Heart left ventricle (tissue), 13 donors: ENCODE data around the gene S100A4.

ENCODE experiments used
- POLR2A ChIP-seq, 2 donors: fragments of 450-650 bp; IDR thresholded peaks; one replicate each; pipeline ENCODE4 v1.6.1; 2017; ENCODE audit warnings: antibody characterized with exemption in 2 of 2, mild to moderate bottlenecking in 2 of 2, moderate library complexity in 2 of 2
- TF ChIP-seq, protein P1 (sequence below), 12 donors: fragments of 200-600 bp; sonication (generic) in 4 of 12; IDR thresholded peaks; one replicate each; pipeline versions ENCODE4 v1.5.0 to v1.8.0; 2018 to 2022; ENCODE audit warnings: antibody characterized with exemption in 12 of 12, mild to moderate bottlenecking in 5 of 12
- donor health status: ischemic (EF 13 %, LVEDD 7.1; RV severe dilation, severe dysfunction).
- donor health status: DM: no; HTN: yes; CAD: no.
- donor health status: DM: no; HTN: no; CAD: no.
- donor health status: ischemic (EF 25% LVEDD 6.9; RV normal size, moderate dysfunction).
- donor health status: ischemic (EF 25% LVEDD 5.7; RV mildly dilated, moderate dysfunction).
- donor health status: ischemic (EF 35%, LVEDD 5.7; RV mildly dilated, moderate dysfunction).
- donor health status: nonischemic (EF 11% LVEDD 7.7; RV severe dilation, severe dysfunction).
- donor health status: DM: yes; HTN: yes; CAD: no.
- donor health status: PGD.
- donor health status: ischemic (EF 29% LVEDD 5.4; RV normal size, mild dysfunction).
- donor health status: nonischemic (EF 23%, LVEDD 6.1; RV moderate dilation, normal function).

GRCh38 chr1:153592748-153593147 lies 47.1 kb upstream of the S100A4 start:
- TF ChIP-seq, protein P1, sequence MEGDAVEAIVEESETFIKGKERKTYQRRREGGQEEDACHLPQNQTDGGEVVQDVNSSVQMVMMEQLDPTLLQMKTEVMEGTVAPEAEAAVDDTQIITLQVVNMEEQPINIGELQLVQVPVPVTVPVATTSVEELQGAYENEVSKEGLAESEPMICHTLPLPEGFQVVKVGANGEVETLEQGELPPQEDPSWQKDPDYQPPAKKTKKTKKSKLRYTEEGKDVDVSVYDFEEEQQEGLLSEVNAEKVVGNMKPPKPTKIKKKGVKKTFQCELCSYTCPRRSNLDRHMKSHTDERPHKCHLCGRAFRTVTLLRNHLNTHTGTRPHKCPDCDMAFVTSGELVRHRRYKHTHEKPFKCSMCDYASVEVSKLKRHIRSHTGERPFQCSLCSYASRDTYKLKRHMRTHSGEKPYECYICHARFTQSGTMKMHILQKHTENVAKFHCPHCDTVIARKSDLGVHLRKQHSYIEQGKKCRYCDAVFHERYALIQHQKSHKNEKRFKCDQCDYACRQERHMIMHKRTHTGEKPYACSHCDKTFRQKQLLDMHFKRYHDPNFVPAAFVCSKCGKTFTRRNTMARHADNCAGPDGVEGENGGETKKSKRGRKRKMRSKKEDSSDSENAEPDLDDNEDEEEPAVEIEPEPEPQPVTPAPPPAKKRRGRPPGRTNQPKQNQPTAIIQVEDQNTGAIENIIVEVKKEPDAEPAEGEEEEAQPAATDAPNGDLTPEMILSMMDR (IDR thresholded peaks at IDR 0.05): no peak
- no peak for TF ChIP-seq POLR2A (IDR thresholded peaks at IDR 0.05)
